ENCODE data around the gene MAGEA11.
"Not testable (repeated sequence)": the region's sequence is repeated elsewhere in the genome, so short reads cannot be mapped to it uniquely, and the experiment has no call there.

The MAGEA11 gene

DNA sequence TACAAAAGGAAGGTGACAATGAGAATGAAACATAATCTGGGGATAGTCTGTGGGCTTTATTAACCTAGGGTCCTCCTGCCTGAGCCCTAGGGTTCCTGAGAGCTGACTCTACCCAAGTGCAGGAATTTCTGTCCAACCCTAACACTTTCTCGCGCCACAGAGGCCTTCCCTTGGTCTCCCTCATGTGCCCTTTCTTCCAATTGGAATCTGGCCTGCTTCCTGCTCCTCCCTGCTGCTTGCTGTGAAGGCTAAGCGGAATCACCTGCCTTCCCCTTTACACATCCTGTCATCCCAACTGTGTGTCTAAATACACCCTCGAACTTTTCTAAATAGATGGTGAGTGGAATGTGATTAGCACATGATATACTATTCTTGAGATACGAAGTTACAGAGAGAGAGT lies 5.9 kb downstream of the MAGEA11 start:
- no peak for DNase-seq (ENCODE audit: low read depth, low spot score)

DNA sequence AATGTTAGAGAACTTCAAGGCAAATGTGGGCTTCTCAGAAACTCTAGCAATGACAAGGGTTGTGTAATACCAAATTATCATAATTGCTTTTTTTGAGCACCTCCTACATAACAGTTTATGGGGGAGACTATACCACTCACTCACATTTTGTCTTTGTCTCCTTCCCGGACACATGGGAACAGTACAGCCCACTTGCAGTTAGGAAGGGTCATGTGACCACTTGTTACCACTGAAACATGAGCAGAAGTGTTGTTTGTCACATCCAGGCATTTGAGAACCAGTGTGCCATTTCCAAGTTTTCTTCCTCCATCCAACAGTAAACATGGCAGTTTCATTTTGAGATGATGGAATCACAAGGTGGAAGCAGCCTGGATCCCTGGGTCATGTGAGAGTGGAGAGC lies 6.9 kb downstream of the MAGEA11 start:
- DNase-seq (ENCODE audit: low read depth, low spot score), result no peak

DNA sequence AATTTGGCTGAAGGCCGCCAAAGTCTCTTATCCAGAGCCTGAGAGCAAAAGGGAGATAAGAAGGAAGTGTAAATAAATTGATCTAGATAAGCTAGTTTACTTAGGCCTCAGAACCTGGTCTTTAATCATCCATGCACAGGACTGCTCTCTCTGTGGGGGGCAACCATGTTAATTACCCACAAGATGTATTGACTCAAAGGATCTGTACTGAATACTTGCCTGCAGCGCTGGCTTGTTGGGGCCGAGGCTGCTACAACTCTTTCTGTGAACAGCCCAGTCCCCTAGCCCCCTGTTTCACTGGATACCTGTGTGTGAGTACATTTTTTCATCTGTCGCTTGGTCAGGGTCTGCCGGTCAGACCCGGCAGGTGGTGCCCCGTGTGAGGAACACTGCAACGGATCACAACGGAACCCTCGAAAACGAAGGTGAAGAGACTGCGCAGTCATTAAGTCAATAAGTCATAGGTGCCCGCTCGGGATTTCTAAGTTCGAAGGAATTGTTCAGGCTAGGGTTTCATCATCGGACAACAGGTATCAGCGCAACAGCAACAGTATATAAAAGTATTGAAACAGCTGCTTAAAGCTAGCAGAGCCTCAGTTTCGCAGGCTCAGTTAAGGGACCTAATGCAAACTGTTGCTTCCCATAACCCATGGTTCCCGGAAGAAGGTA lies 8.3 kb downstream of the MAGEA11 start:
- DNase-seq (ENCODE audit: low read depth, low spot score), result no peak

DNA sequence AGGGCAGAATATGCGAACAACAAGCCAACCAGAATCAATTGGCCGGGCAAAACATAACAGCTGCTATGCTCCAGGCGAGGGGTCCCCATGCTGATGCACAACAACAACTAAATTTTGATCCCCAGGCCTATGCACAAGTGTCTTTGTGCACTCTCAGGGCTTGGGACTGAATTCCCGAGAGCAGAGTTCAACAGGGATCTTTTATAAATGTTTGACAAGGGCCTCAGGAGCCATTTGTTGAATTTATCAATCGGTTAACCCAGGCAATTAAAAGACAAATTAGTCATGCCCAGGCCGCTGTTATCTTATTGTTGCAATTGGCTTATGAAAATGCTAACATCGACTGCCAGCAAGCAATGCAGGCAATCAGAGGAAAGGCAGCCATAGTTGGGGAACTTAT lies 9.4 kb downstream of the MAGEA11 start:
- DNase-seq (ENCODE audit: low read depth, low spot score), result not testable (repeated sequence)

DNA sequence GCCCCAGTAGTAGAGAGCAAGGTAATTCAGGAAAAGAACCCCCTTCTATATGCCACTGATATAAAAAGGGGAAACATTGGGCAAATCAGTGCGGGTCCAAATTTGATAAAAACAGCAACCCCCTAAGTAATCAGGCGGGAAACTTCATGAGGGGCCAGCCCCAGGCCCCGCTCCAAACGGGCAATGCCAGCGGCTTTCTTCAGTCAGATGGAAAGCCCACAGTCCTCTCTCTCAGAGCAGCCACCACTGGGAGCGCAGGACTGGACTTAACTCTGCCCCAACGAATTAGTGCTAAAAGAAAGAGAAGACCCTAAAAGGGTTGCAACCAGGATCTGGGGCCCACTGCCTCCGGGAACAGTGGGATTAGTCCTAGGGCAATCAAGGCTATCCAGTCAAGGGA lies 9.9 kb downstream of the MAGEA11 start:
- no peak for DNase-seq (ENCODE audit: low read depth, low spot score)

DNA sequence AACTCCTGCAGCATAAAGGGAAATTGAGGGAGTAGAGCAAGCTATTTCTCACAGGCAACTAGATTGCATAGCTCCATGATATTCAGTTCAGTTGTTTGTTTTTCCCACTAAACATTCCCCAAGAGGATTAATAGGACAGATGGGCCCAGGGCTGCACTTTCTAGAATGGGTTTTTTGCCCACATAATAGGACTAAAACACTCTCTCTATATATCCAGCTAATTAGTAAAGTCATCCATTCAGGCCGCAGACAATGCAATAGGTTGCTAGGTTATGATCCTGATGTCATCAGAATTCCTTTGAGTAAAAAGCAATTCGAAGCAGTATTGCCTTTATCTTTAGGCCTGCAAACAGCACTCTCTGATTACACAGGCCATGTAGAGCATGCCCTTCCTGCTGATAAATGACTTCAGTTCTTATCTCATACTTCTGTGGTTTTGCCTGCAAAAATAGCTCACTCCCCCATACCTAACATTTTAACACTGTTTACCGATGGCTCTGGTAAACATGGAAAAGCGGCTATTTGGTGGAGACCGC lies 11.8 kb downstream of the MAGEA11 start:
- DNase-seq (ENCODE audit: low read depth, low spot score), result not testable (repeated sequence)

DNA sequence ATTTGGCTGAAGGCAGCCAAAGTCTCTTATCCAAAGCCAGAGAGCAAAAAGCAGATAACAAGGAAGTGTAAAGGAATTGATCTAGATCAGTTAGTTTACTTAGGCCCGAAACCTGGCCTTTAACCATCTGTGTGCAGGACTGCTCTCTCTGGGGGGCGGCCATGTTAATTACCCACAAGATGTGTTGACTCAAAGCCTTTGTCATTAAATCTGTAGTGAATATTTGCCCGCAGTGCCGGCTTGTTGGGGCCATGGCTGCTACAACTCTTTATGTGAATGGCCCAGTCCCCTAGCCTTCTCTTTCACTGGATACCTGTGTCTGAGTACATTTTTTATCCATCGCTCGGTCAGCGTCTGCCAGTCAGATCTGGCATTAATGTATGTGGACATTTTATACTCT lies 15.4 kb downstream of the MAGEA11 start:
- not testable (repeated sequence) for DNase-seq (ENCODE audit: low read depth, low spot score)

DNA sequence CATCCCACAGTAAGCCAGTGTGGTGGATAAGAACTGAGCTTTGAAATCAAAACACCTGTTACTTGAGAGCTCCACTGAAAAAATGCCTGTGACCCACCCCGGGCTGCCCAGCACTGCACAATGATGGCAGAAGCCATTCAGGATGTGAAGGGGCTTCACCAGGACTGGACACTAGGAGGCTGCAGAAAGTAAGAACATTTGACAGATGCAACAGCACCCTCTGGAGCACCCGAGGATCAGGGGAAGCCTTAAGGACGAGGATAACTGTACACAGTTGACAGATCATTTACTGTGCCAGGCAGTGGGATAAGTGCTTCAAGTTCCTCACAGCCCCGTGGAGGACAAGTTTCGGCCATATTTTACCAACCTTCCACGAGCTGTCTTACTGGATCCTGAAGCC lies 30.4 kb downstream of the MAGEA11 start:
- not testable (repeated sequence) for DNase-seq (ENCODE audit: low read depth, low spot score)

DNA sequence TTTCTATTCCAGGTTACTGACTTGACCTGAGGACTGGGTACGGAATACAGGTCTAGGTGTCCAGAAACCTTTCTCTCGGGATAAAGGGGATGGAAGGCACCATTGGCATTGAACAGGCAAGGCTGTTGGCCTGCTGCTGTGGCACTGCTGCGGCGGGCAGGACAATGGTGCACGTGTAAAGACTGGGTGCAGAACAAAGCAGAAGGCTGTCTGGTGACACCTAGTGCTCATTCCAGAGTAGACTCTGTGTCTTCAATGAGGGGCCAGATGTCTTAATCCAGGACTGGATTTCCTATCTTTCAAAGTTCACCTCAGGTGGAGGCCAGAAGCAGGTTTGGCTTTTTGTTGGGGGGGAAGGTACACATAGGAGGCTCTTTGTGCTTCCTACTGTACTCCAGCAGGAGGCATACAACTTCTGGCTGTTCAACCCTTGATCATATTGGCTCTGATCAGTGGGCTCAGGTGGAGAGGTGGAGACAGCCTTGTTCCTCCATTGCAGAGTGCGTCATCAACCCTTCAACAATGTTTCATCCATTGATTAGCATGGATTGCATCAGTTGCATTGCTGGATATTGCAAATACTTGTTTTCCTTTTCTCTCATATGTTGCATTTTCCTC lies 34.6 kb downstream of the MAGEA11 start:
- not testable (repeated sequence) for DNase-seq (ENCODE audit: low read depth, low spot score)

DNA sequence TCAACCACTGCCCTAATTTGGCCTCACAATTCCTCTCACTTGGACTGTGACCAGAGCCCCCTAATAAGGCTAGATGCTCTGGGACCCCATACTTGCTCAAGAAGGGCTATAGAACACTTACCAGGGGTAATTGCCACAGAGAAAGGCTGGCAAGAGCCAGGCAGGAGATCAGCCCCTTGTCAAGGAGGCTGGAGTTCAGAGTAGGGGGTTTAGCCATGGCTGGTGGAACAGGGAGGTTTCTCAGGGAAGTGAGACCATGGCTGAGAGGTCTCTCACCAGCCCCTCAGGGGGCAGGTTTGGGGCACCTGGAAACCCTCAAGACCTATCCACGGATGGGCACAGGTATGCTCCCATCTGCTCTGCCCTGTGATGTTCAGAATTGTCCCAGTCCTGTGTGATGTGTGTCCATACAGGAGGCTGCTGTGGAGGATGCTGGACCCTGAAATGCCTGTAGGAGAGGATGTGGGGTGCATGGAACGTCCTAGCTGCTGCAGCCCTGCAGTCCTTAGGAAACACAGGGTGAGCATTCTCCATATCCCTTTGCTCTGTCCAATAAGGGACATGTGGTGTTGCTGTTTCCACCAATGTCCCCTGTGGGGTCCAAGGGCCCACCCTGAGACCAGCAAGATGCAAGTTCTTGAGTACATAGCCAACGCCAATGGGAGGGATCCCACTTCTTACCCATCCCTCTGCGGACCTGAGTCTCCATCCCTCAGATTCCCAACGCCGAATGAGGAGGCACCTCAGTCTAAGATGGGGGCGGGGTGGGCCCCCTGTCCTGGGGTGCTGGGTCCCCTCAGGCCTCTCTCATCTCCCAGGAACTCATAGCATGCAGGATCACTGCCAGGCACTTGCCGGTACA lies 45.6 kb downstream of the MAGEA11 start:
- no peak for DNase-seq (ENCODE audit: low read depth, low spot score)

DNA sequence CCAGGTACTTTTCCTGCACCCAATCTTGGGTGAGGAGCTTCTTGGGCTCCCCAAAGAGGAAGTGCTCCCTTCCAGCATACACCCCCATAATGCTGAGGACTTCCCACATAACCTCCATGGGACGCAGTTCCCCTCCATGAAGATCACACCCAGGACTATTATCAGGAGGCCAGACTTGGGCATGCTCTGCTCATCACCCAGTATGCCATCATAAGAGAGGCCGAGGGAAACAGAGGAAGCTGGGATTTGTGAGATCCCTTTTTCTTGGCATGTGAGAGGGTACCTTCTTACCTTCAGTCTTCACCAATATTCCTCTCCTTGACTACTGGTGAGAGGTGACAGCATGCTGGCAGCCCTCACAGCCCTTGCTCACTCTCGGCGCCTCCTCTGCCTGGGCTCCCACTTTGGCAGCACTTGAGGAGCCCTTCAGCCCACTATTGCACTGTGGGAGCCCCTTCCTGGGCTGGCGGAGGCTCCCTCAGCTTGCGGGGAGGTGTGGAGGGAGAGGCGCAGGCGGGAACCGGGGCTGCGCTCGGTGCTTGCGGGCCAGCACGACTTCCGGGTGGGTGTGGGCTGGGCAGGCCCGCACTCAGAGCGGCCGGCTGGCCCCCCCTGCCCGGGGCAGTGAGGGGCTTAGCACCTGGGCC lies 46.3 kb downstream of the MAGEA11 start:
- DNase-seq (ENCODE audit: low read depth, low spot score), result no peak

DNA sequence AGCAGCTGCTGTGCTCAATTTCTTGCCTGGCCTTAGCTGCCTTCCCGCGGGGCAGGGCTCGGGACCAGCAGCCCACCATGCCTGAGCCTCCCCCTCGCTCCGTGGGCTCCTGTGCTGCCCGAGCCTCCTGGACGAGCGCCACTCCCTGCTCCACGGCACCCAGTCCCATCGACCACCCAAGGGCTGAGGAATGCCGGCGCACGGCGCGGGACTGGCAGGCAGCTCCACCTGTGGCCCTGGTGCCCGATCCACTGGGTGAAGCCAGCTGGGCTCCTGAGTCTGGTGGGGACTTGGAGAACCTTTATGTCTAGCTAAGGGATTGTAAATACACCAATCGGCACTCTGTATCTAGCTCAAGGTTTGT lies 46.8 kb downstream of the MAGEA11 start:
- not testable (repeated sequence) for DNase-seq (ENCODE audit: low read depth, low spot score)

DNA sequence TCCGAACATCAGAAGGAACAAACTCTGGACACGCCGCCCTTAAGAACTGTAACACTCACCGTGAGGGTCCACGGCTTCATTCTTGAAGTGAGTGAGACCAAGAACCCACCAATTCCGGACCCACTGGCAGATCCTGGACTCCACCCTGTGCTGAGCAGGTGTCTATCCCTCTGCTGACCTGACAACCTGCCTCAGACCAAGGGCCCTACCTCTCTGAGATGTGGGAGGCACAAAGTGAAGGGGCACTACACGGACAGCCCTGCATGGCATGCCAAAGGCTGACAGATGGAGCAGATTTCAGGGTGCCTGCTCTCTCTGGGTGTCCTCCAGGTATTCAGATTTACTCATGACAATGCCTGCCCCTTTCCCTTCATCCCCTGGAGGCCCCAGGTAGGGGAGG lies 48.0 kb downstream of the MAGEA11 start:
- DNase-seq (ENCODE audit: low read depth, low spot score), result no peak

DNA sequence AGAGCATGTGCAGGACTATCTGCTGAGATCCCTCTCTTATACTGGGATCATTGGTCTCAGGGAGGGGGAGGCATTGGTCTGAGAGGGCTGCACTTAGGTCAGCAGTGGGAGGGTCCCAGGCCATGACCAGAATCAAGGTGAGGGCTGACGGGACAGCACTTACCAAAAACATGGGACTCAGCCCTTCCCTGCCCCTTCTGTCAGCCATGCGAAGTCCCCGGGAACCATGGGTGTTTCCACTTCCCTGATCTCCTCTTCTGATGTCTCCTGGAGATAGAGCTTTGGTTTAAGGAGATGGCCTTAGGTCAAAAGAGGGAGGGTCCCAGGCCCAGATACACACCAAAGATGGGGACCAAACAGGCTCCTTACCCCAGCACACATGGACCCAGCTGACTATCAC lies 49.1 kb downstream of the MAGEA11 start:
- DNase-seq (ENCODE audit: low read depth, low spot score), result no peak

DNA sequence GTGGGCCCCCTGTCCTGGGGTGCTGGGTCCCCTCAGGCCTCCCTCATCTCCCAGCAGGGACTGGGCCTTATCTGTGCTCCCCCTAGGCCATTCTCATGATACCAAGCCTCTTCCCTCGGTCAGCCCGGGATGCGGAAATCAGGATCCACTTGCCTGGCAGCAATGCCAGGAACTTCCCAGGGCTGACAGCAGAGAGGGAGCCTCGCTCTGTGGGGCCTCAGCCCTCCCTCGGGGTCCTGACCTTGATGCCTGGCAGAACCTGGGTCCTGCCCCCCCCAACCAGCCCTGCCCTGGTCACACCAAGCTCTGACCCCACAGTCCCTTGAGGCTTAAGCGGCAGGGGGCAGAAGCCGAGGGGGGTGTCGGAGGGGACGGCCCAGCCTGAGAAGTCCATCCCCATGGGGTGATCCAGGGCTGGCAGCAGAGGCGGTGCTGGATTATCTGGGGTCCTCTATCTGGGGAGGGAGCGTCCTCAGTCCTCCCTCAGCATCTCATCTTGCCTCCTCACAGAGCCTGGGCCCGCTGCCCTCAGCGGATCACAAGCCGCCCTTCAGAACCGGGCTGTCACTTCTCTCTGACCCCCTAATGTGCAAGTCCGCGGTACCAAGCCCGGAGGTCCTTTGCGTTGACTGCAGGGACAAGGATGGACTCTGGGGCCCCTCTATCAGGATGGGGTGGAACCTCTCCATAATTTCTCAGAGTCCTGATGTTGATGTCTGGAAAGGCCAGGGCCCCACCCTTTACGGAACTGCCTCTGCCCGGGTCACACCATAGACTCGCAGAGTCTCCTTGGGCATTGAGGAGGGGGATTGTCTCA lies 50.2 kb downstream of the MAGEA11 start:
- not testable (repeated sequence) for DNase-seq (ENCODE audit: low read depth, low spot score)

DNA sequence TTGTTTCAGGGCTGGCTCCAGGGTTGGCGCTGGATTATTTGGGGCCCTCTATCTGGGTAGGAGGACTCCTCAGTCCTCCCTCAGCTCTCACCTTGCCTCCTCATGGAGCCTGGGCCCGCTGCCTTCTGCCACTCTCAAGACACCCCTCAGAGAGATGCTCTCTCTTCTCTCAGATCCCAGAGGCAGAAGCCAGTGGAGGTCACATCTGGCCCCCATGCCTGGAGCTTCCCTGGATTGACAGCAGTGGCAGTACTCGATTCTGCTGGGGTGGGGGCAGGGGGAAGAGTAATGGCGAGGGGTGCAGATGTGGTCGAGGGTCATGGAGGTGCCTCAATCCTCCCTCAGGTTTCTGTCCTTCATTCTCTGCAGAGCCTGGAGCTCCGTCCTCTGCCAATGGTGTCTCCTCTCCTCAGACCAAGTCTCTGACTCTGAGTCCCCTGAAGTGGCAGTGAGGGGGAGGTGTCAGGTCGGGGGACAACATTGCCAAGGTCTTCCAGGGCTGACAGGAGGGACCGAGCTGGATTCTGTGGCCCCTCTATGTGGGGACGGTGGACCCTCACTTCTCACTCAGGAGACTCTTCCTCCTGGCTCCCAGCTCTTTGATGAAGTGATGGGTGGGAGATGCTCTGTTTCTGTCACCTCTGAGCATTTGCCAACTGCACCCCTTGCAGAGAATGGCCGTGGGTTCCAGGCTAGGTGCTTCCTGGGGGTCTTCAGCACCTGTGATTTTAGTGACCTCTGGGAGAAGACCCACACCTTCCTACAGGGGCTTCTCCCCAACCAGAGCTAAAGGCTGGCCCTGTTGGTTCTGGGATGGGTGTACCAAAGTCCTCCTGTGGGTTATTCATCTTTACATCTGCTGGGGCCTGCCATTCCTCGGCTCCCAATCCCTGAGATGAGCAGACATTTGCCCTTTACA lies 51.1 kb downstream of the MAGEA11 start:
- DNase-seq (ENCODE audit: low read depth, low spot score), result no peak
